ENCODE results near the gene MGAT5.

DNA sequence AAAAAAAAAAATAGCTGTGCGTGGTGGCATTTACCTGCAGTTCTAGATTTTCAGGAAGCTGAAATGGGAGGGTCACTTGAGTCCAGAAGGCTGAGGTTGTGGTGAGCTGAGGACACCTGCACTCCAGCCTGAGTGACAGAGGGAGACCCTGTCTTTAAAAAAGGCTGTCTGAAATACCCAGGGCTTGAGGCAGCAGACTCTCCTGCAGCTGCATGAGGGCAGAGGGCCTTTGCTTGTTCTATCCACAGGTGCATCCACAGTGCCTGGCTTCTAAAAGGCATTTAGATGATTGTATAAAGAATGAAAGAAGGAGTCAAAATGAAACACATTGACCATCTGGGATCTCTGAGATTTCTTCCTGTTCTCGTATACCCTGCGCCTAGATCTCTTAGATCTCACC lies 152.9 kb downstream of the MGAT5 start:
- TF ChIP-seq CTCF (IDR thresholded peaks at IDR 0.05) (no peak), POLR2AphosphoS5 (IDR thresholded peaks at IDR 0.05) (no peak)
